HEK293 (cell line): ENCODE results near the gene APLNR.

Experiments
- CTCF ChIA-PET: fragments of 350-600 bp; formaldehyde crosslinking; extraction: SDS; loops from one replicate; lab custom pipeline; 2021; ENCODE audit warnings: antibody characterized with exemption; lab: Yijun Ruan, JAX
- POLR2A ChIA-PET: fragments of 300-600 bp; formaldehyde crosslinking; extraction: SDS; loops from one replicate; lab custom pipeline; 2020; ENCODE audit warnings: antibody characterized with exemption, inconsistent platforms; lab: Yijun Ruan, JAX
- H3K27ac ChIP-seq: fragments of 200-500 bp; sonication (Bioruptor generic); 2 replicates; pipeline ENCODE4 v1.5.1; 2014; ENCODE audit warnings: low read depth, low read length, control low read depth, inconsistent platforms; ENCODE audit errors: extremely low read depth
- H3K36me3 ChIP-seq, 2 experiments: fragments of 200-500 bp in 1 of 2; sonication (Bioruptor generic) in 1 of 2; 1 replicate in 1 of 2; 2 replicates in 1 of 2; pipeline ENCODE4 v1.5.1; 2014 to 2017; ENCODE audit warnings: inconsistent platforms in 2 of 2, low read length in 2 of 2; ENCODE audit not compliant: control insufficient read depth in 2 of 2, insufficient read depth in 1 of 2
- H3K4me1 ChIP-seq: fragments of 200-500 bp; sonication (Bioruptor generic); 2 replicates; pipeline ENCODE4 v1.5.1; 2014; ENCODE audit warnings: mild to moderate bottlenecking, low read length, inconsistent platforms; ENCODE audit not compliant: control insufficient read depth, insufficient read depth
- H3K4me3 ChIP-seq: 2 replicates; pipeline ENCODE4 v1.5.1; 2011; ENCODE audit warnings: low read depth, mild to moderate bottlenecking, control low read depth, low read length, moderate library complexity
- H3K9me3 ChIP-seq: fragments of 200-500 bp; sonication (Bioruptor generic); 2 replicates; pipeline ENCODE4 v1.5.1; 2014; ENCODE audit warnings: low read depth, low read length, inconsistent platforms; ENCODE audit not compliant: control insufficient read depth, insufficient read depth
- BCL11A ChIP-seq: fragments of 450-650 bp; formaldehyde crosslinking; IDR thresholded peaks from 2 replicates; pipeline ENCODE4 v1.5.1; 2016; ENCODE audit warnings: low read depth, missing biosample characterization, missing genetic modification characterization
- EGR2 ChIP-seq: fragments of 450-650 bp; formaldehyde crosslinking; IDR thresholded peaks from 2 replicates; pipeline ENCODE4 v1.5.1; 2016; ENCODE audit warnings: low read depth, missing biosample characterization, missing genetic modification characterization
- ELK4 ChIP-seq: IDR thresholded peaks from 2 replicates; pipeline ENCODE4 v1.6.1; 2011; ENCODE audit warnings: mild to moderate bottlenecking, low read depth, low read length, borderline replicate concordance
- INSM2 ChIP-seq: fragments of 450-650 bp; formaldehyde crosslinking; IDR thresholded peaks from 2 replicates; pipeline ENCODE4 v1.5.1; 2016; ENCODE audit warnings: missing biosample characterization, missing genetic modification characterization
- KLF8 ChIP-seq: fragments of 450-650 bp; formaldehyde crosslinking; IDR thresholded peaks from 2 replicates; pipeline ENCODE4 v1.5.1; 2016; ENCODE audit warnings: missing biosample characterization, missing genetic modification characterization
- SP2 ChIP-seq: fragments of 450-650 bp; formaldehyde crosslinking; IDR thresholded peaks from 2 replicates; pipeline ENCODE4 v1.5.1; 2016; ENCODE audit warnings: missing biosample characterization, missing genetic modification characterization
- WT1 ChIP-seq: fragments of 450-650 bp; formaldehyde crosslinking; IDR thresholded peaks from 2 replicates; pipeline ENCODE4 v1.5.1; 2016; ENCODE audit warnings: missing biosample characterization, missing genetic modification characterization
- ZBTB6 ChIP-seq: fragments of 450-650 bp; formaldehyde crosslinking; IDR thresholded peaks from 2 replicates; pipeline ENCODE4 v1.5.1; 2017; ENCODE audit warnings: missing biosample characterization, missing genetic modification characterization
- ZFP37 ChIP-seq: fragments of 450-650 bp; formaldehyde crosslinking; IDR thresholded peaks from 2 replicates; pipeline ENCODE4 v1.5.1; 2016; ENCODE audit warnings: missing biosample characterization, missing genetic modification characterization
- ZNF155 ChIP-seq: fragments of 450-650 bp; formaldehyde crosslinking; IDR thresholded peaks from 2 replicates; pipeline ENCODE4 v1.5.1; 2016; ENCODE audit warnings: missing biosample characterization, missing genetic modification characterization
- ZNF16 ChIP-seq: fragments of 450-650 bp; formaldehyde crosslinking; IDR thresholded peaks from 2 replicates; pipeline ENCODE4 v1.5.1; 2016; ENCODE audit warnings: low read depth, missing biosample characterization, missing genetic modification characterization
- ZNF174 ChIP-seq: fragments of 450-650 bp; formaldehyde crosslinking; IDR thresholded peaks from 2 replicates; pipeline ENCODE4 v1.5.0; 2017; ENCODE audit warnings: missing biosample characterization, mild to moderate bottlenecking, missing genetic modification characterization
- ZNF18 ChIP-seq: fragments of 450-650 bp; formaldehyde crosslinking; IDR thresholded peaks from 2 replicates; pipeline ENCODE4 v1.5.1; 2016; ENCODE audit warnings: missing biosample characterization, missing genetic modification characterization
- ZNF24 ChIP-seq: fragments of 450-650 bp; formaldehyde crosslinking; IDR thresholded peaks from 2 replicates; pipeline ENCODE4 v1.5.1; 2016; ENCODE audit warnings: missing biosample characterization, missing genetic modification characterization
- ZNF335 ChIP-seq: fragments of 450-650 bp; formaldehyde crosslinking; conservative IDR thresholded peaks from 2 replicates; pipeline ENCODE4 v1.5.1; 2016; ENCODE audit warnings: missing biosample characterization, missing genetic modification characterization
- ZNF350 ChIP-seq: fragments of 450-650 bp; formaldehyde crosslinking; IDR thresholded peaks from 2 replicates; pipeline ENCODE4 v1.5.0; 2017; ENCODE audit warnings: missing biosample characterization, mild to moderate bottlenecking, missing genetic modification characterization
- ZNF391 ChIP-seq: fragments of 450-650 bp; formaldehyde crosslinking; IDR thresholded peaks from 2 replicates; pipeline ENCODE4 v1.5.1; 2016; ENCODE audit warnings: low read depth, missing biosample characterization, missing genetic modification characterization, borderline replicate concordance
- ZNF398 ChIP-seq: fragments of 450-650 bp; formaldehyde crosslinking; IDR thresholded peaks from 2 replicates; pipeline ENCODE4 v1.5.1; 2017; ENCODE audit warnings: missing biosample characterization, missing genetic modification characterization
- ZNF555 ChIP-seq: fragments of 450-650 bp; formaldehyde crosslinking; conservative IDR thresholded peaks from 2 replicates; pipeline ENCODE4 v1.5.1; 2017; ENCODE audit warnings: missing biosample characterization, mild to moderate bottlenecking, missing genetic modification characterization, inconsistent platforms
- ZNF558 ChIP-seq: fragments of 450-650 bp; formaldehyde crosslinking; IDR thresholded peaks from 2 replicates; pipeline ENCODE4 v1.5.1; 2016; ENCODE audit warnings: missing biosample characterization, missing genetic modification characterization
- ZNF580 ChIP-seq: fragments of 450-650 bp; formaldehyde crosslinking; IDR thresholded peaks from 2 replicates; pipeline ENCODE4 v1.5.1; 2016; ENCODE audit warnings: missing biosample characterization, missing genetic modification characterization
- ZNF596 ChIP-seq: fragments of 450-650 bp; IDR thresholded peaks from 2 replicates; pipeline ENCODE4 v1.5.0; 2018; ENCODE audit warnings: missing biosample characterization, mild to moderate bottlenecking, missing genetic modification characterization, moderate library complexity
- ZNF621 ChIP-seq: fragments of 450-650 bp; formaldehyde crosslinking; IDR thresholded peaks from 2 replicates; pipeline ENCODE4 v1.5.1; 2017; ENCODE audit warnings: missing biosample characterization, missing genetic modification characterization
- ZNF629 ChIP-seq: fragments of 450-650 bp; formaldehyde crosslinking; IDR thresholded peaks from 2 replicates; pipeline ENCODE4 v1.5.1; 2017; ENCODE audit warnings: missing biosample characterization, missing genetic modification characterization
- ZNF670 ChIP-seq: fragments of 450-650 bp; formaldehyde crosslinking; IDR thresholded peaks from 2 replicates; pipeline ENCODE4 v1.5.1; 2016; ENCODE audit warnings: missing biosample characterization, missing genetic modification characterization, low read depth
- ZNF76 ChIP-seq: fragments of 450-650 bp; formaldehyde crosslinking; IDR thresholded peaks from 2 replicates; pipeline ENCODE4; 2016; ENCODE audit warnings: low read depth, missing biosample characterization, missing genetic modification characterization, borderline replicate concordance

The APLNR gene

GRCh38 chr11:57202281-57202680 lies 34.8 kb downstream of the APLNR start:
- Histone ChIP-seq H3K4me3 (no peak overlapping the region), H3K27ac (no peak overlapping the region), H3K9me3 (no peaks in the 10 kb centered on the region), H3K36me3 (no peaks in the 10 kb centered on the region), H3K4me1 (no peaks in the 10 kb centered on the region)
- TF ChIP-seq ELK4 (no peak), ZNF155 (tag by site-specific recombination) (no peak), ZNF596 (tag by site-specific recombination) (no peak), ZNF24 (no peak), ZBTB6 (tag by site-specific recombination) (no peak), ZNF391 (no peak), ZNF580 (tag by site-specific recombination) (no peak), ZNF398 (no peak), KLF8 (tag by site-specific recombination) (no peak), ZNF555 (no peak), ZNF16 (tag by site-specific recombination) (no peak), ZFP37 (tag by site-specific recombination) (no peak), EGR2 (no peak), INSM2 (tag by site-specific recombination) (no peak), ZNF629 (no peak), WT1 (tag by site-specific recombination) (no peak), ZNF670 (tag by site-specific recombination) (no peak)
- CTCF ChIA-PET, result interaction anchor here (0.7 kb wide), 1 partner anchor 15 kb away, joined by 3 read pairs; no protein-coding TSS in a partner anchor
- POLR2A ChIA-PET, result no interaction called here

GRCh38 chr11:57200917-57201316 lies 36.1 kb downstream of the APLNR start:
- H3K36me3 ChIP-seq, result no peaks in the 10 kb centered on the region
- H3K9me3 ChIP-seq, result no peaks in the 10 kb centered on the region
- H3K27ac ChIP-seq, result no peak overlapping the region
- no peak for TF ChIP-seq BCL11A
- no peak for TF ChIP-seq ZNF76 (tag by site-specific recombination)
- TF ChIP-seq WT1 (tag by site-specific recombination), result no peak
- TF ChIP-seq ELK4, result no peak
- TF ChIP-seq ZNF18, result no peak
- no peak for TF ChIP-seq ZNF335 (tag by site-specific recombination)
- TF ChIP-seq ZNF558 (tag by site-specific recombination), result no peak
- no peak for TF ChIP-seq SP2 (tag by site-specific recombination)
- TF ChIP-seq ZNF621 (tag by site-specific recombination), result no peak
- TF ChIP-seq ZNF350 (tag by site-specific recombination), result no peak
- no peak for TF ChIP-seq ZNF174
- no peak for TF ChIP-seq ZNF596 (tag by site-specific recombination)
- H3K4me3 ChIP-seq, result no peak overlapping the region
- CTCF ChIA-PET, result no interaction called here
- H3K4me1 ChIP-seq, result no peaks in the 10 kb centered on the region
- POLR2A ChIA-PET, result no interaction called here
